COLO668 (cell line): ENCODE measurements around the gene PFKL.
A peak's percentile ranks its signal among the peaks of the same experiment; 100 is the strongest.

Source experiments
- DNase-seq: peaks from one replicate; lab custom pipeline; 2025; ENCODE audit not compliant: unreplicated experiment; lab: John Stamatoyannopoulos, UW

PFKL gene

GRCh38 chr21:44299458-44300261, at the start of gene PFKL:
PFKL (plus strand) TSS chr21:44300053; CDS start chr21:44300106, 53 bp downstream.
- peak; percentile 83 for DNase-seq

- no peak for DNase-seq
These were observed 45.8 kb upstream of the PFKL start for GRCh38 chr21:44253832-44254710.

GRCh38 chr21:44255511-44255981, 44.3 kb upstream of the PFKL start:
- DNase-seq: no peak

- no peak for DNase-seq
These were observed 41.7 kb upstream of the PFKL start for GRCh38 chr21:44258056-44258725.

GRCh38 chr21:44259082-44259705, 40.7 kb upstream of the PFKL start:
- no peak for DNase-seq

GRCh38 chr21:44260066-44260465, 39.8 kb upstream of the PFKL start:
- no peak for DNase-seq

- DNase-seq: no peak
These were observed 38.8 kb upstream of the PFKL start for GRCh38 chr21:44260791-44261631.

- no peak for DNase-seq
These were observed 38.1 kb upstream of the PFKL start, which contains the start of gene DNMT3L for GRCh38 chr21:44261675-44262295. DNMT3L (minus strand) TSS chr21:44261897; CDS start chr21:44261259, 638 bp downstream.

- no peak for DNase-seq
These were observed 37.4 kb upstream of the PFKL start for GRCh38 chr21:44262338-44263056.

GRCh38 chr21:44263221-44263760, 36.6 kb upstream of the PFKL start:
- DNase-seq: no peak

GRCh38 chr21:44263768-44264167, 36.1 kb upstream of the PFKL start:
- no peak for DNase-seq

GRCh38 chr21:44265734-44266270, 34.1 kb upstream of the PFKL start:
- no peak for DNase-seq

GRCh38 chr21:44267655-44268142, 32.2 kb upstream of the PFKL start:
- peak; percentile 25 for DNase-seq

- no peak for DNase-seq
These were observed 30.8 kb upstream of the PFKL start for GRCh38 chr21:44269090-44269489.

- DNase-seq: no peak
These were observed 28.1 kb upstream of the PFKL start for GRCh38 chr21:44271558-44272283.

- no peak for DNase-seq
These were observed 27.5 kb upstream of the PFKL start for GRCh38 chr21:44272284-44272858.

- no peak for DNase-seq
These were observed 26.8 kb upstream of the PFKL start for GRCh38 chr21:44273046-44273445.
